ENCODE measurements around the gene LDB2.

LDB2 gene

DNA sequence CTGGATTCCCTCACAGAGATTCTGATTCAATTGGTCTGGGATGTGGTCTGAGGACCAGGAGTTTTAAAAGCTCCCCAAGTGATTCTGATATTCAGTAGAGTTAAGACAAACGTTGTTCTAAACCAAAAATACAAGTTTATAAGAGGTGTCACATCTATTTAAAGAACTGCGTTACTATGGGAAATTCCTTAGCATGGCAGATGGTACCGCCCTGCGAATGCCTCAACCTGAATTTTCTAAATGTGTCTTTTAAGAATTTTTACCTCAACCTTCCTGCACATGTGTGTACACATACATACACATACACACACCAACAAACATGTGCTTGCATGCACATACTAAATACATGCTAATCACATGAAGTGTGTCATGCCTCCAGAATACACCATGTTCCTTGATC is 343.3 kb downstream of the LDB2 start:
- no peak for DNase-seq (ENCODE audit: low read depth)
- TF ChIP-seq, protein P1, sequence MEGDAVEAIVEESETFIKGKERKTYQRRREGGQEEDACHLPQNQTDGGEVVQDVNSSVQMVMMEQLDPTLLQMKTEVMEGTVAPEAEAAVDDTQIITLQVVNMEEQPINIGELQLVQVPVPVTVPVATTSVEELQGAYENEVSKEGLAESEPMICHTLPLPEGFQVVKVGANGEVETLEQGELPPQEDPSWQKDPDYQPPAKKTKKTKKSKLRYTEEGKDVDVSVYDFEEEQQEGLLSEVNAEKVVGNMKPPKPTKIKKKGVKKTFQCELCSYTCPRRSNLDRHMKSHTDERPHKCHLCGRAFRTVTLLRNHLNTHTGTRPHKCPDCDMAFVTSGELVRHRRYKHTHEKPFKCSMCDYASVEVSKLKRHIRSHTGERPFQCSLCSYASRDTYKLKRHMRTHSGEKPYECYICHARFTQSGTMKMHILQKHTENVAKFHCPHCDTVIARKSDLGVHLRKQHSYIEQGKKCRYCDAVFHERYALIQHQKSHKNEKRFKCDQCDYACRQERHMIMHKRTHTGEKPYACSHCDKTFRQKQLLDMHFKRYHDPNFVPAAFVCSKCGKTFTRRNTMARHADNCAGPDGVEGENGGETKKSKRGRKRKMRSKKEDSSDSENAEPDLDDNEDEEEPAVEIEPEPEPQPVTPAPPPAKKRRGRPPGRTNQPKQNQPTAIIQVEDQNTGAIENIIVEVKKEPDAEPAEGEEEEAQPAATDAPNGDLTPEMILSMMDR (IDR thresholded peaks at IDR 0.05; ENCODE audit: low read depth, low read length): no peak
- no peak for TF ChIP-seq POLR2A (IDR thresholded peaks at IDR 0.05; ENCODE audit: extremely low read depth, insufficient read length)
- no peak for TF ChIP-seq MYC (IDR thresholded peaks at IDR 0.05; ENCODE audit: low read depth, low read length)
- TF ChIP-seq, protein P2, sequence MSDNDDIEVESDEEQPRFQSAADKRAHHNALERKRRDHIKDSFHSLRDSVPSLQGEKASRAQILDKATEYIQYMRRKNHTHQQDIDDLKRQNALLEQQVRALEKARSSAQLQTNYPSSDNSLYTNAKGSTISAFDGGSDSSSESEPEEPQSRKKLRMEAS (IDR thresholded peaks at IDR 0.05; ENCODE audit: low read depth, low read length): no peak
- H3K4me3 ChIP-seq (ENCODE audit: low read depth, low read length): no peak overlapping the region

DNA sequence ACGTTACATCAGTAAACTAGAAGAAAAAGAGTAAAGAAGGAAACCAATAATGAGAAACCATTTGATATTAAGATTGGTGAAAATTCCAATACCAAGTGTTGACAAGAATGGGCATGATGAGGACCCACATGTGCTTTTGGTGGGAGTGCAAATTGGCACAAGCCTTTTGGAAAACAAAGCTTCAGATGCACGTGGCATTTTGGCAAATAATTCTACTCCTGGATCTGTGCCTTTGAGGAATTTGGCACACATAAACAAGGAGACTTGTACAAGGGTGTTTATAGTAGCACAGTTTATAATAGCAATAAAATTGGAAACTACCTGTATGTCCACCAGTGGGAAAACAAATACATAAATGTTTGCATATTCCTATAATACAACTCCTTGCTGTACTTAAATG is 347.9 kb downstream of the LDB2 start:
- TF ChIP-seq, protein P1 (IDR thresholded peaks at IDR 0.05; ENCODE audit: low read depth, low read length): no peak
- TF ChIP-seq POLR2A (IDR thresholded peaks at IDR 0.05; ENCODE audit: extremely low read depth, insufficient read length) (no peak), MYC (IDR thresholded peaks at IDR 0.05; ENCODE audit: low read depth, low read length) (no peak)
- TF ChIP-seq, protein P2 (IDR thresholded peaks at IDR 0.05; ENCODE audit: low read depth, low read length): no peak
- DNase-seq (ENCODE audit: low read depth): no peak
- H3K4me3 ChIP-seq (ENCODE audit: low read depth, low read length): no peak overlapping the region

DNA sequence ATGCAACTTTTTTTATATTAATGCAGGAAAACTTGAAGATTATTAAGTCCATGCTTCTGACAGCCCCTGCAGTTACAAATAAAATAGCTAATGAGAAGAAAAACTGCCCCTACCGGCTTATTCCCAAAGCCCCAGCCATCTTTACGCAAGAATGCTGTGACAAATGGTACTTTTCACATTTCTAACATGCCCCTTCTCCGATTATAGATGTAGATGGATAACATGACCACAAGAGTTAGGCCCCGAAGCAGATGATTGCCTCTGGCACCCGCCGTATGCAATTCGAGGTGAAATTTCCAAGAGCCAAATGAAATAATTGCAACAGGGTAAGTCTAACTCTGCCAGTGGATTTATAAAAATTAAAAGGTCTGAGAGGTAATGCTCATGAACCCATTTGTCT is 352.8 kb downstream of the LDB2 start:
- no peak for TF ChIP-seq POLR2A (IDR thresholded peaks at IDR 0.05; ENCODE audit: extremely low read depth, insufficient read length)
- TF ChIP-seq, protein P1 (IDR thresholded peaks at IDR 0.05; ENCODE audit: low read depth, low read length): no peak
- TF ChIP-seq, protein P2 (IDR thresholded peaks at IDR 0.05; ENCODE audit: low read depth, low read length): no peak
- H3K4me3 ChIP-seq (ENCODE audit: low read depth, low read length): no peak overlapping the region
- DNase-seq (ENCODE audit: low read depth): no peak

DNA sequence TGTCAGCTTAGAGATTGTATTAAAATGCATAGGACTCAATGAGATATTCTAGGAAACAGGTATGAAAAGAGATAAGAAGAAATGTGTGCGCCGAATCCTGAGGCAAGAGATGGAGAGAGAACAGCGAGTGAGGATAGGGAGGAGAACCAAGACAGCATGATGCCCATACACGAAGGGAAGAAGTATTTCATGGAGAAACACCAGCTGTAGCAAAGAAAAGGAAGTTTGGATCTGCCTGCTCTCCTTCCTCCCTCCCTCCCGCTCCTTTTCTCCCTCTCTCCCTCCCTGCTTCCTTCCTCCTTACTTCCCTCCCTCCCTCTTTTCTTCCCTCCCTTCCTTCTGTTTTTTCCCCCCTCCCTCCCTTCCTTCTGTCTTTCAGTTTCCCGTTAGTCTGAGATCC is 353.6 kb downstream of the LDB2 start:
- no peak for DNase-seq (ENCODE audit: low read depth)
- no peak for TF ChIP-seq POLR2A (IDR thresholded peaks at IDR 0.05; ENCODE audit: extremely low read depth, insufficient read length)
- TF ChIP-seq, protein P2 (IDR thresholded peaks at IDR 0.05; ENCODE audit: low read depth, low read length): no peak
- TF ChIP-seq, protein P1 (IDR thresholded peaks at IDR 0.05; ENCODE audit: low read depth, low read length): no peak
- TF ChIP-seq MYC (IDR thresholded peaks at IDR 0.05; ENCODE audit: low read depth, low read length): no peak
- H3K4me3 ChIP-seq (ENCODE audit: low read depth, low read length): no peak overlapping the region

DNA sequence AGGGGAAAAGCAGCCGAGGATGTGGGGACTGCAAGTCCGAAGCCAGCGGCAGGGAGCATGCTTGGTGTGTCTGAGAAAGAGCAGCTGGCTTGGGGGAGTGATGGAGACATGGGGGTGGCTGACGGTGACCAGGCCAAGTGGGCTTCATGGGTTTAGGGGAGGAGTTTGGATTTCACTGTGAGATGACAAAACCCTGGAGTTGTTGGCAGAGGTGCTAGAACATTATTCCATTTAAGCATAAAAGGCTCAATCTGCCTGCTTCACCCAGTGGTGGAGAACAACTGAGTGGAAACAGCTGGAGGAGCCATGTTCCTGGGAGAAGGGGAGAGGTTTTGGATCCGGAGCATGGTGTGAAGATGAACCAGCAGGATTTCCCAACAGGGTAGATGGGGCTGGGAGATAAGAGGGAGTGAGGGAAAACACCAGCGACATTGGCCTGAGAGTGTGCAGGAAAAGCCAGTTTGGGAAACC is 354.2 kb downstream of the LDB2 start:
- no peak overlapping the region for H3K4me3 ChIP-seq (ENCODE audit: low read depth, low read length)
- no peak for TF ChIP-seq MYC (IDR thresholded peaks at IDR 0.05; ENCODE audit: low read depth, low read length)
- TF ChIP-seq POLR2A (IDR thresholded peaks at IDR 0.05; ENCODE audit: extremely low read depth, insufficient read length): no peak
- TF ChIP-seq, protein P2 (IDR thresholded peaks at IDR 0.05; ENCODE audit: low read depth, low read length): no peak
- TF ChIP-seq, protein P1 (IDR thresholded peaks at IDR 0.05; ENCODE audit: low read depth, low read length): no peak
- no peak for DNase-seq (ENCODE audit: low read depth)

DNA sequence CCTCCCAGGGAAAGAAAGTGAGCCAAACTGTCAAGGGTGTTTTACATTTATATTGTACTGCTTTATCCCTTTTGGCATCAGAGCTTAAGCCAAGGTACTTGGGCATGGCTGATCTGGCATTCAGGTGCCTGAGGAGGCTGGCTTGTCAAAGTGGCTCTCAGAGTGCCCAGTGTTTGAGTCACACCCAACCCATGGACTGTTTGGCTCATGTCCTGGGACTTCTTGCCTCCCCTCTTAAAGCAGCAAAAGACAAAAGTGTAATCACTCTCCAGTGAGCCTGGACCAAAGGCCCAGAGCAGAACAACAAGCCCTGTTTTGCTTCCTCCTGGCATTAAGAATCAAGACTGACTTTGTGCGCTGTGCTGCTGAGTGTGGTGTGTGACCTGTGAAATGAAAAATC is 360.5 kb downstream of the LDB2 start:
- no peak for DNase-seq (ENCODE audit: low read depth)
- H3K4me3 ChIP-seq (ENCODE audit: low read depth, low read length): no peak overlapping the region
- TF ChIP-seq, protein P2 (IDR thresholded peaks at IDR 0.05; ENCODE audit: low read depth, low read length): no peak
- TF ChIP-seq, protein P1 (IDR thresholded peaks at IDR 0.05; ENCODE audit: low read depth, low read length): no peak
- no peak for TF ChIP-seq POLR2A (IDR thresholded peaks at IDR 0.05; ENCODE audit: extremely low read depth, insufficient read length)
